HepG2 (cell line): Measurements from ENCODE around the gene ITGA6. TPM values are rescaled to one million over a fixed set of nuclear protein-coding genes. Genes with fewer than 3 reads are reported as not detected.

ENCODE experiments used
- AFF4 ChIP-seq: sonication (generic); formaldehyde crosslinking; IDR thresholded peaks from 2 replicates; pipeline ENCODE4 v1.4.0; 2020; ENCODE audit warnings: missing genetic modification reagents
- CEBPB ChIP-seq: IDR thresholded peaks from 2 replicates; pipeline ENCODE4 v1.6.1; 2011; ENCODE audit warnings: low read depth, low read length, improper control_type of control experiment, borderline replicate concordance
- ESRRA ChIP-seq: sonication (generic); formaldehyde crosslinking; IDR thresholded peaks from 2 replicates; pipeline ENCODE4 v1.5.1; 2020; ENCODE audit warnings: mild to moderate bottlenecking, low read depth, missing genetic modification reagents
- FOSL1 ChIP-seq: sonication (generic); formaldehyde crosslinking; IDR thresholded peaks from 2 replicates; pipeline ENCODE4 v1.9.0; 2021; ENCODE audit warnings: missing genetic modification reagents, borderline replicate concordance
- HNF1B ChIP-seq: sonication (generic); formaldehyde crosslinking; IDR thresholded peaks from 2 replicates; pipeline ENCODE4 v1.5.1; 2020; ENCODE audit warnings: mild to moderate bottlenecking, moderate library complexity, missing genetic modification reagents
- HNF4A ChIP-seq: sonication (generic); formaldehyde crosslinking; IDR thresholded peaks from 2 replicates; pipeline ENCODE4 v1.4.0; 2020; ENCODE audit warnings: missing genetic modification reagents
- HOXA5 ChIP-seq: sonication (generic); formaldehyde crosslinking; IDR thresholded peaks from 2 replicates; pipeline ENCODE4 v1.4.0; 2020; ENCODE audit warnings: missing genetic modification reagents
- MZF1 ChIP-seq: sonication (generic); formaldehyde crosslinking; IDR thresholded peaks from 2 replicates; pipeline ENCODE4 v1.8.1; 2023; ENCODE audit warnings: mild to moderate bottlenecking, missing genetic modification reagents, borderline replicate concordance
- NBN ChIP-seq: fragments of 450-650 bp; conservative IDR thresholded peaks from 2 replicates; pipeline ENCODE4 v1.6.1; 2017
- SMC3 ChIP-seq: IDR thresholded peaks from 2 replicates; pipeline ENCODE4 v1.6.1; 2011; ENCODE audit warnings: low read length, improper control_type of control experiment
- TEAD3 ChIP-seq: optimal IDR thresholded peaks from 2 replicates; pipeline ENCODE3; 2016; ENCODE audit warnings: borderline replicate concordance
- ZNF292 ChIP-seq: sonication (generic); formaldehyde crosslinking; IDR thresholded peaks from 2 replicates; pipeline ENCODE4 v1.8.1; 2022; ENCODE audit warnings: mild to moderate bottlenecking, low read depth, missing genetic modification reagents, borderline replicate concordance
- ZNF317 ChIP-seq: sonication (generic); formaldehyde crosslinking; IDR thresholded peaks from 2 replicates; pipeline ENCODE4 v1.5.0; 2020; ENCODE audit warnings: mild to moderate bottlenecking, missing genetic modification reagents
- ZNF367 ChIP-seq: sonication (generic); formaldehyde crosslinking; IDR thresholded peaks from 2 replicates; pipeline ENCODE4 v1.4.0; 2020; ENCODE audit warnings: missing genetic modification reagents, borderline replicate concordance
- ZNF629 ChIP-seq: sonication (generic); formaldehyde crosslinking; conservative IDR thresholded peaks from 2 replicates; pipeline ENCODE4 v1.5.0; 2020; ENCODE audit warnings: missing genetic modification reagents
- ZNF879 ChIP-seq: sonication (generic); formaldehyde crosslinking; IDR thresholded peaks from 2 replicates; pipeline ENCODE4 v1.8.1; 2023; ENCODE audit warnings: missing genetic modification reagents
- polyA plus RNA-seq, 8 experiments: library from polyadenylated mRNA; depleted of rRNA in 3 of 8; stranded (reverse) in 7 of 8; unstranded in 1 of 8; fragments of >200 nt; fragmentation: Illumina TruSeq in 4 of 8; extraction: Trizol in 4 of 8; gene quantifications; 2 replicates each; pipeline versions ENCODE4 v1.2.1 to v1.2.3, GENCODE V29; 2011 to 2016; ENCODE audit warnings: low read depth in 4 of 8, missing spikeins in 1 of 8, mixed read lengths in 1 of 8; ENCODE audit not compliant: insufficient read depth in 1 of 8
- total RNA-seq, 5 experiments: library from RNA; depleted of rRNA; stranded (reverse); fragments of >200 nt; fragmentation: Illumina TruSeq; extraction: Trizol; gene quantifications; 2 replicates each; pipeline ENCODE4 v1.2.3, GENCODE V29; 2016; ENCODE audit warnings: low read depth in 1 of 5

Gene ITGA6
- total and polyA plus RNA-seq, 2 of the 13 experiments (the other 11 are each of a cell fraction or from before 2014, with no cell fraction given) = 24.0 to 92.5 TPM

- peak; percentile 66; the same call in 1 of the 2 replicates for TF ChIP-seq SMC3
- no peak for TF ChIP-seq ZNF317 (CRISPR knock-in tag)
- TF ChIP-seq HNF4A = peak; percentile 56
- TF ChIP-seq TEAD3 (CRISPR knock-in tag) = peak; percentile 26
- no peak for TF ChIP-seq ZNF879 (CRISPR knock-in tag)
- TF ChIP-seq ZNF367 (CRISPR knock-in tag) = no peak
- TF ChIP-seq AFF4 = no peak
- TF ChIP-seq ZNF292 = no peak
- TF ChIP-seq NBN = no peak
- TF ChIP-seq FOSL1 (CRISPR knock-in tag) = no peak
- TF ChIP-seq ZNF629 (CRISPR knock-in tag) = no peak
- no peak for TF ChIP-seq HOXA5 (CRISPR knock-in tag)
- no peak for TF ChIP-seq CEBPB
- TF ChIP-seq ESRRA = 0 out of 2 replicates have a peak, but pooled peaks have one; percentile 60
- no peak for TF ChIP-seq MZF1
- no peak for TF ChIP-seq HNF1B (CRISPR knock-in tag)
Observed at GRCh38 chr2:172467382-172467781, 40.0 kb downstream of the ITGA6 start (continued).
